Spleen (tissue), 7 donors: ENCODE data around the gene DCTPP1.

Source experiments
- POLR2A ChIP-seq, 3 donors: fragments of 450-650 bp; IDR thresholded peaks; one replicate each; pipeline ENCODE4 v1.5.1; 2017; ENCODE audit warnings: antibody characterized with exemption in 3 of 3, mild to moderate bottlenecking in 1 of 3
- TF ChIP-seq, protein P1 (sequence below), 11 experiments: fragments of 200-600 bp in 7 of 11; fragments of 450-650 bp in 4 of 11; sonication (generic) in 4 of 11; IDR thresholded peaks in 8 of 11; conservative IDR thresholded peaks in 3 of 11; 1 replicate in 7 of 11; 2 replicates in 4 of 11; pipeline versions ENCODE4 v1.4.0 to v1.8.0; 2016 to 2021; ENCODE audit warnings: antibody characterized with exemption in 11 of 11, inconsistent platforms in 4 of 11, mild to moderate bottlenecking in 1 of 11
- donor health status: DM: no; HTN: no; CAD: no; lungs with moderate emphysema.
- donor health status: DM: no; HTN: no; CAD: no.
- donor health status: DM: no; HTN: no; CAD: no.

DNA sequence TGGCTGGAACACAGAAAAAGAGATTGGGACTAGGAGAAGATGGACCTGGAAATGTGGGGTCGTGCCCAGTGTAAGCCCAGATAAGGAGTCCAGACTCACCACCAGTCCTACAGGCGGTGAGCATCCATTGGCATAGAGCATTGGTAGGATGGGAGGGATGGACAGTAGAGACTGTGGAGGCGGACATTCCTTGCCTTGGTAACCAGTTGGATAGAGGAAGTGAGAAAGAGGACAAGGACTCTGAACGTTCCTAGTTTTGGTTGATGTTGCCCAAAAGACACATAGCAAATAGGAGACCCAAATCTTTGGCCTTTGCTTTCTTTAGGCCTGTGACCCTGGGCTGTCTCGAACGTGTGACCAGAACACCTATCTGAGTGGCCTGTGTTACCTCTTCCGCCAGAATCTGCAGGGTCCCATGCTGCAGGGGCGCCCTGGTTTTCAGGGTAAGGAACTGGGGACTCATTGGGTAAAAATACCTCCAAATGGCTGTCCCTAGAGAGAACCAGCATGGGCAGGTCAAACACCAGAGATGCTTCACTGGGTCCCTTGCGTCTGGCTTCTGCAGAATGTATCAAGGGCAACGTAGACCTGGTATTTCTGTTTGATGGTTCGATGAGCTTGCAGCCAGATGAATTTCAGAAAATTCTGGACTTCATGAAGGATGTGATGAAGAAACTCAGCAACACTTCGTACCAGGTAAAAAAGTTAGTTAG, 49.1 kb upstream of the DCTPP1 start:
- TF ChIP-seq, protein P1, sequence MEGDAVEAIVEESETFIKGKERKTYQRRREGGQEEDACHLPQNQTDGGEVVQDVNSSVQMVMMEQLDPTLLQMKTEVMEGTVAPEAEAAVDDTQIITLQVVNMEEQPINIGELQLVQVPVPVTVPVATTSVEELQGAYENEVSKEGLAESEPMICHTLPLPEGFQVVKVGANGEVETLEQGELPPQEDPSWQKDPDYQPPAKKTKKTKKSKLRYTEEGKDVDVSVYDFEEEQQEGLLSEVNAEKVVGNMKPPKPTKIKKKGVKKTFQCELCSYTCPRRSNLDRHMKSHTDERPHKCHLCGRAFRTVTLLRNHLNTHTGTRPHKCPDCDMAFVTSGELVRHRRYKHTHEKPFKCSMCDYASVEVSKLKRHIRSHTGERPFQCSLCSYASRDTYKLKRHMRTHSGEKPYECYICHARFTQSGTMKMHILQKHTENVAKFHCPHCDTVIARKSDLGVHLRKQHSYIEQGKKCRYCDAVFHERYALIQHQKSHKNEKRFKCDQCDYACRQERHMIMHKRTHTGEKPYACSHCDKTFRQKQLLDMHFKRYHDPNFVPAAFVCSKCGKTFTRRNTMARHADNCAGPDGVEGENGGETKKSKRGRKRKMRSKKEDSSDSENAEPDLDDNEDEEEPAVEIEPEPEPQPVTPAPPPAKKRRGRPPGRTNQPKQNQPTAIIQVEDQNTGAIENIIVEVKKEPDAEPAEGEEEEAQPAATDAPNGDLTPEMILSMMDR (IDR thresholded peaks at IDR 0.05 in 8 of 11, conservative IDR thresholded peaks at IDR 0.05 in 3 of 11), result no peak
- no peak for TF ChIP-seq POLR2A (IDR thresholded peaks at IDR 0.05)
